ENCODE results near the gene CCL4.
A peak's percentile ranks its signal among the peaks of the same experiment; 100 is the strongest.
"Not testable (repeated sequence)": the region's sequence is repeated elsewhere in the genome, so short reads cannot be mapped to it uniquely, and the experiment has no call there.

The CCL4 gene

GRCh38 chr17:36117505-36118382 is 14.1 kb downstream of the CCL4 start:
- H3K27ac ChIP-seq: no peak overlapping the region
- peaks cover 5% of the 10 kb centered on the region; the same call in 1 of the 2 replicates for H3K9me3 ChIP-seq
- H4K20me1 ChIP-seq: no peaks in the 10 kb centered on the region
- no peaks in the 10 kb centered on the region for H3K36me3 ChIP-seq
- TF ChIP-seq Cebpa-rat (IDR thresholded peaks at IDR 0.05): no peak
- no peaks in the 10 kb centered on the region for H3K4me1 ChIP-seq
- no peaks in the 10 kb centered on the region for H3K27me3 ChIP-seq
- no peak overlapping the region for H3K9ac ChIP-seq
- no peak overlapping the region for H3K4me2 ChIP-seq
- H3K4me3 ChIP-seq: no peak overlapping the region

GRCh38 chr17:36118477-36119353 is 15.1 kb downstream of the CCL4 start:
- Histone ChIP-seq H3K9me3 (no peaks in the 10 kb centered on the region), H4K20me1 (no peaks in the 10 kb centered on the region), H3K27ac (no peak overlapping the region), H3K36me3 (no peaks in the 10 kb centered on the region), H3K27me3 (no peaks in the 10 kb centered on the region), H3K9ac (no peak overlapping the region), H3K4me3 (no peak overlapping the region), H3K4me2 (no peak overlapping the region), H3K4me1 (no peaks in the 10 kb centered on the region)
- TF ChIP-seq Cebpa-rat (IDR thresholded peaks at IDR 0.05): no peak

GRCh38 chr17:36120221-36120620 is 16.6 kb downstream of the CCL4 start:
- no peak for TF ChIP-seq Cebpa-rat (IDR thresholded peaks at IDR 0.05)
- Histone ChIP-seq H3K9me3 (peaks cover 12% of the 10 kb centered on the region), H3K4me3 (no peak overlapping the region), H3K27ac (no peak overlapping the region), H3K4me1 (no peaks in the 10 kb centered on the region), H4K20me1 (no peaks in the 10 kb centered on the region), H3K36me3 (no peaks in the 10 kb centered on the region), H3K9ac (no peak overlapping the region), H3K27me3 (no peaks in the 10 kb centered on the region), H3K4me2 (no peak overlapping the region)

- not testable (repeated sequence) for H3K4me3 ChIP-seq, H3K9ac ChIP-seq, H4K20me1 ChIP-seq, H3K4me1 ChIP-seq, H3K27ac ChIP-seq, H3K27me3 ChIP-seq, H3K36me3 ChIP-seq, H3K4me2 ChIP-seq
- H3K9me3 ChIP-seq: peaks cover 21% of the 10 kb centered on the region
Observed at GRCh38 chr17:36121099-36121498, 17.5 kb downstream of the CCL4 start.

- Histone ChIP-seq H3K9me3 (peaks cover 42% of the 10 kb centered on the region), H3K4me2 (no peak overlapping the region), H3K9ac (no peak overlapping the region), H4K20me1 (no peaks in the 10 kb centered on the region), H3K4me1 (peaks cover 8% of the 10 kb centered on the region; the same call in 1 of the 2 replicates), H3K4me3 (no peak overlapping the region), H3K36me3 (no peaks in the 10 kb centered on the region), H3K27ac (no peak overlapping the region), H3K27me3 (no peaks in the 10 kb centered on the region)
- no peak for TF ChIP-seq Cebpa-rat (IDR thresholded peaks at IDR 0.05)
Observed at GRCh38 chr17:36123431-36123830, 19.8 kb downstream of the CCL4 start.

- Histone ChIP-seq H3K4me1 (peaks cover 8% of the 10 kb centered on the region; the same call in 1 of the 2 replicates), H3K27ac (no peak overlapping the region), H3K27me3 (no peaks in the 10 kb centered on the region), H4K20me1 (no peaks in the 10 kb centered on the region), H3K4me2 (no peak overlapping the region), H3K9me3 (peaks cover 42% of the 10 kb centered on the region), H3K36me3 (no peaks in the 10 kb centered on the region), H3K9ac (no peak overlapping the region), H3K4me3 (peak overlapping the region; percentile 27; the same call in 1 of the 2 replicates)
- no peak for TF ChIP-seq Cebpa-rat (IDR thresholded peaks at IDR 0.05)
Observed at GRCh38 chr17:36124879-36125824, 21.5 kb downstream of the CCL4 start.

GRCh38 chr17:36127199-36127893 is 23.7 kb downstream of the CCL4 start:
- Histone ChIP-seq H3K9me3 (peaks cover 42% of the 10 kb centered on the region), H3K27me3 (no peaks in the 10 kb centered on the region), H4K20me1 (no peaks in the 10 kb centered on the region), H3K36me3 (no peaks in the 10 kb centered on the region), H3K4me2 (no peak overlapping the region), H3K27ac (no peak overlapping the region), H3K4me3 (no peak overlapping the region), H3K4me1 (peaks cover 8% of the 10 kb centered on the region; the same call in 1 of the 2 replicates), H3K9ac (no peak overlapping the region)
- TF ChIP-seq Cebpa-rat (IDR thresholded peaks at IDR 0.05): no peak

GRCh38 chr17:36127911-36128310 is 24.3 kb downstream of the CCL4 start:
- peaks cover 8% of the 10 kb centered on the region; the same call in 1 of the 2 replicates for H3K4me1 ChIP-seq
- no peak overlapping the region for H3K9ac ChIP-seq
- no peak for TF ChIP-seq Cebpa-rat (IDR thresholded peaks at IDR 0.05)
- peaks cover 42% of the 10 kb centered on the region for H3K9me3 ChIP-seq
- H3K27ac ChIP-seq: no peak overlapping the region
- H3K27me3 ChIP-seq: no peaks in the 10 kb centered on the region
- H3K36me3 ChIP-seq: no peaks in the 10 kb centered on the region
- no peak overlapping the region for H3K4me2 ChIP-seq
- no peak overlapping the region for H3K4me3 ChIP-seq
- H4K20me1 ChIP-seq: no peaks in the 10 kb centered on the region
